GM21825 (cell line): ENCODE measurements around the gene TRIM17.

Experiments
- ATAC-seq: cut with Tn5 transposase; IDR thresholded peaks from one replicate; pipeline ENCODE4 v1.9.1; 2021; ENCODE audit warnings: mild to moderate bottlenecking, moderate library complexity; ENCODE audit not compliant: unreplicated experiment

The TRIM17 gene

GRCh38 chr1:228404107-228404720, 12.4 kb downstream of the TRIM17 start:
- ATAC-seq: no peak

GRCh38 chr1:228403231-228403631, 13.4 kb downstream of the TRIM17 start:
- ATAC-seq: no peak

GRCh38 chr1:228402641-228403025, 14.0 kb downstream of the TRIM17 start:
- no peak for ATAC-seq

GRCh38 chr1:228401782-228402640, 14.7 kb downstream of the TRIM17 start:
- no peak for ATAC-seq

- ATAC-seq: no peak
These were observed 15.8 kb downstream of the TRIM17 start for GRCh38 chr1:228400692-228401454.

- ATAC-seq: no peak
These were observed 16.4 kb downstream of the TRIM17 start for GRCh38 chr1:228400237-228400651.

GRCh38 chr1:228399531-228400236, 17.0 kb downstream of the TRIM17 start:
- ATAC-seq: no peak

GRCh38 chr1:228398741-228399461, 17.8 kb downstream of the TRIM17 start:
- no peak for ATAC-seq

GRCh38 chr1:228397966-228398365, 18.7 kb downstream of the TRIM17 start:
- no peak for ATAC-seq

GRCh38 chr1:228396770-228397662, 19.6 kb downstream of the TRIM17 start:
- ATAC-seq: no peak

GRCh38 chr1:228394571-228395394, 21.9 kb downstream of the TRIM17 start:
- ATAC-seq: no peak

- ATAC-seq: no peak
These were observed 22.7 kb downstream of the TRIM17 start for GRCh38 chr1:228393811-228394570.

GRCh38 chr1:228393268-228393701, 23.4 kb downstream of the TRIM17 start:
- no peak for ATAC-seq

- ATAC-seq: no peak
These were observed 24.3 kb downstream of the TRIM17 start for GRCh38 chr1:228392111-228392936.

GRCh38 chr1:228391411-228392020, 25.1 kb downstream of the TRIM17 start:
- ATAC-seq: no peak

GRCh38 chr1:228390649-228391048, 26.0 kb downstream of the TRIM17 start:
- ATAC-seq: no peak
